SU-DHL-6 (cell line): Measurements from ENCODE around the gene HFM1.
A peak's percentile ranks its signal among the peaks of the same experiment; 100 is the strongest.

ENCODE experiments used
- H2AFZ ChIP-seq: fragments of 200-600 bp; sonication (generic); 2 replicates; pipeline ENCODE4 v1.6.1; 2014; ENCODE audit warnings: low read depth, mild to moderate bottlenecking, moderate library complexity, mixed read lengths, antibody characterized with exemption, low read length; ENCODE audit not compliant: severe bottlenecking
- H3F3A ChIP-seq: fragments of 200-600 bp; shearing (Covaris generic); 2 replicates; pipeline ENCODE4 v1.6.0; 2016; ENCODE audit warnings: antibody characterized with exemption, mild to moderate bottlenecking; ENCODE audit not compliant: insufficient read depth
- H3K27ac ChIP-seq: fragments of 200-600 bp; sonication (generic); 2 replicates; pipeline ENCODE4 v1.5.1; 2016; ENCODE audit warnings: low read depth, mild to moderate bottlenecking, low read length, moderate library complexity, mixed read lengths
- H3K27me3 ChIP-seq: fragments of 200-600 bp; sonication (generic), shearing (Covaris generic); 2 replicates; pipeline ENCODE4 v1.6.0; 2014; ENCODE audit warnings: mild to moderate bottlenecking, low read length
- H3K36me3 ChIP-seq: fragments of 200-600 bp; sonication (generic); 2 replicates; pipeline ENCODE4 v1.6.1; 2014; ENCODE audit warnings: mild to moderate bottlenecking, low read length, mixed read lengths
- H3K4me2 ChIP-seq: fragments of 300-600, 200-600 bp; shearing (Covaris generic), sonication (generic); 2 replicates; pipeline ENCODE4 v1.6.0; 2014; ENCODE audit warnings: low read length, low read depth, mild to moderate bottlenecking; ENCODE audit not compliant: poor library complexity, severe bottlenecking
- H3K4me3 ChIP-seq: fragments of 200-600 bp; sonication (generic); 2 replicates; pipeline ENCODE4 v1.5.1; 2014; ENCODE audit warnings: antibody characterized with exemption, low read length, mild to moderate bottlenecking, mixed read lengths; ENCODE audit not compliant: insufficient read depth, poor library complexity, severe bottlenecking
- H3K79me2 ChIP-seq: fragments of 200-600 bp; sonication (generic); 2 replicates; pipeline ENCODE4 v1.6.1; 2014; ENCODE audit warnings: mild to moderate bottlenecking, low read length, moderate library complexity; ENCODE audit not compliant: insufficient read depth
- H3K9ac ChIP-seq: fragments of 200-600 bp; sonication (generic); 2 replicates; pipeline ENCODE4 v1.7.0; 2014; ENCODE audit warnings: mild to moderate bottlenecking, low read length
- H3K9me2 ChIP-seq: fragments of 200-600 bp; sonication (generic); replicated peaks from 2 replicates; pipeline ENCODE4 v1.6.1; 2014; ENCODE audit warnings: low read length; ENCODE audit not compliant: insufficient read depth
- H3K9me3 ChIP-seq: fragments of 200-600 bp; sonication (generic); 2 replicates; pipeline ENCODE4 v1.6.1; 2014; ENCODE audit warnings: low read length, mixed read lengths; ENCODE audit not compliant: insufficient read depth
- H4K20me1 ChIP-seq: fragments of 200-600 bp; sonication (generic); 2 replicates; pipeline ENCODE4 v1.6.1; 2014; ENCODE audit warnings: low read depth, mild to moderate bottlenecking, antibody characterized with exemption, low read length, moderate library complexity, mixed read lengths
- CTCF ChIP-seq: fragments of 200-600 bp; sonication (generic); IDR thresholded peaks from one replicate; pipeline ENCODE4 v1.5.1; 2017; ENCODE audit warnings: antibody characterized with exemption, mild to moderate bottlenecking, low read length, moderate library complexity; ENCODE audit not compliant: insufficient read depth, poor library complexity, severe bottlenecking
- EZH2phosphoT487 ChIP-seq: fragments of 200-600 bp; sonication (generic), shearing (Covaris generic); conservative IDR thresholded peaks from 2 replicates; pipeline ENCODE4 v1.6.1; 2018; ENCODE audit warnings: mild to moderate bottlenecking, antibody characterized with exemption, low read length, moderate library complexity, mixed read lengths

HFM1 gene

DNA sequence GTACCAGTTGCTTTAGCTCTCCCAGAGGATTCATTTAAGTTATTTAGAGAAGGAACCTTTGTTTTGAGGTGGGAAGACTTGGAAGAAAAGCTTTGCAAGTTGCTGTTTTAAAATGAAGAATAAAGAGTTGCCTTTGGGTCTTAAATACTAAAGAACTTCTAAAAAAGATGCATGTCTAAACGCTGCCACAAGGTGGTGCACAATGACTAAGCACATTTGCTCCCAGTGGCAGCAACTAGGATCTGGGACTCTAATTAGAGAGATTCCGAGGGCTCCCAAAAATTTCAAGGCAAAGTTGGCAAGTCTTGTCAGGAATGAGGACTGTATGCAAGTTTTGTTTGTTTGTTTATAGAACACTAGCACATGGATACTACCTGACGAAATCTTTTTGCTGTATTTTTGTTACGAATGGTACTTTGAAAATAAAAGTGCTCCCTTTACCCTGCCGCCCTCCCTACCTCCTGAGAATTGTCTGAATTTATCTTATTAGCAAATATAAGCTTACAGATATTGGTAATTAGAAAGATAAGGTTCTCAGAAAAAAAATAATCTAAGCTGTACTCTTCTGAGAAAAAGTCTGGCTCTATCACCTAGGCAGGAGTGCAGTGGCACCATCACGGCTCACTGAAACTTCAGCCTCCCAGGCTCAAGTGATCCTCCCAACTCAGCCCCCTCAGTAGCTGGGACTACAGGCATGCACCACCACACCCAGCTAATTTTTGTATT, 121.8 kb downstream of the HFM1 start:
- H3K27ac ChIP-seq, result no peak overlapping the region
- H3K9me2 ChIP-seq, result no peaks in the 10 kb centered on the region
- H3K79me2 ChIP-seq, result no peaks in the 10 kb centered on the region
- H4K20me1 ChIP-seq, result no peaks in the 10 kb centered on the region
- H3K9me3 ChIP-seq, result no peaks in the 10 kb centered on the region
- no peak overlapping the region for H3K9ac ChIP-seq
- no peak overlapping the region for H3K4me2 ChIP-seq
- no peaks in the 10 kb centered on the region for H3F3A ChIP-seq
- H3K36me3 ChIP-seq, result no peaks in the 10 kb centered on the region
- no peak overlapping the region for H3K4me3 ChIP-seq
- TF ChIP-seq EZH2phosphoT487 (no peak), CTCF (peak; percentile 54)
- H3K27me3 ChIP-seq, result no peaks in the 10 kb centered on the region
- peak overlapping the region; percentile 39 for H2AFZ ChIP-seq

DNA sequence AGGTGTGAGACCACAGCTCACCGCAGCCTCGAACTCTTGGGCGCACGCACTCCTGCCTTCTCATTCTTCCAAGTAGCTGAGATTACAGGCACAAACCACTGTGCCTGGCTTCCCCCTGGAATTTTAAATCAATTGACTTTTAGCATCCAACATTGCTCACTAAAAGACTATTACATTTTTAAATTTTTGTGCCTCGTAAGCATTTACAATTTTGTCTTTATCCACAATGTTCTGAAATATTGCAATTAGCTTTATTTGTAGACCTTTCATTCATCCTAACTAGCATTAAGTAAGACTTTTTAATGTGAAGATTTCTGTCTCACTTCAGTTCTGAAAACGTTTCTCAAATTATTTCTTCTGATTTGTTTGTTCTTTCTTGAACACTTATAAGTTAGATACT, 122.9 kb downstream of the HFM1 start:
- Histone ChIP-seq H3K36me3 (no peaks in the 10 kb centered on the region), H3K9ac (no peak overlapping the region), H3K9me3 (no peaks in the 10 kb centered on the region), H2AFZ (no peak overlapping the region), H4K20me1 (no peaks in the 10 kb centered on the region), H3K9me2 (no peaks in the 10 kb centered on the region), H3K27me3 (no peaks in the 10 kb centered on the region), H3K4me2 (no peak overlapping the region), H3K4me3 (no peak overlapping the region), H3K79me2 (no peaks in the 10 kb centered on the region), H3K27ac (no peak overlapping the region), H3F3A (no peaks in the 10 kb centered on the region)
- TF ChIP-seq CTCF, result no peak
- TF ChIP-seq EZH2phosphoT487, result no peak

DNA sequence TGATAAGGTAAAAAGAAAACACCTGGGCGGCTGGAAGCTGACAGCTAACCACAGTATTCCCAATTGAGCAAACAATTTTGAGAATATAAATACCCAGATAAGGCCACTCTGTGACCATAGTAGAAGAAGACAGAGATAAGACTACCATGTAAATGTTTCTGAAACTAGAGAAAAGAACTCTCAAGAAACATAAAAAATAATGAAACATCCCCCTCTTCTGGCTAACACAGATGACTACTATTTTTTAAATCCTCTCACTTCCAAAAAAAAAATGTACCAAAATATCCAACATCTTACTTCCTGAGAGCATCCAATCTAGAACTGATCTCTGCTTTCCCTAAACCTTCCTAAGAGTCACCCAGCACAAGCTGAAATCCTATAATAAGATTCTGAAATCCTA, 125.9 kb downstream of the HFM1 start:
- no peak overlapping the region for H3K4me2 ChIP-seq
- no peaks in the 10 kb centered on the region for H3K9me3 ChIP-seq
- H3K27me3 ChIP-seq, result no peaks in the 10 kb centered on the region
- TF ChIP-seq EZH2phosphoT487 (no peak), CTCF (no peak)
- H3K9ac ChIP-seq, result no peak overlapping the region
- no peaks in the 10 kb centered on the region for H3F3A ChIP-seq
- no peak overlapping the region for H3K4me3 ChIP-seq
- no peaks in the 10 kb centered on the region for H3K36me3 ChIP-seq
- H2AFZ ChIP-seq, result no peak overlapping the region
- H3K9me2 ChIP-seq, result no peaks in the 10 kb centered on the region
- no peaks in the 10 kb centered on the region for H3K79me2 ChIP-seq
- H4K20me1 ChIP-seq, result no peaks in the 10 kb centered on the region
- no peak overlapping the region for H3K27ac ChIP-seq

DNA sequence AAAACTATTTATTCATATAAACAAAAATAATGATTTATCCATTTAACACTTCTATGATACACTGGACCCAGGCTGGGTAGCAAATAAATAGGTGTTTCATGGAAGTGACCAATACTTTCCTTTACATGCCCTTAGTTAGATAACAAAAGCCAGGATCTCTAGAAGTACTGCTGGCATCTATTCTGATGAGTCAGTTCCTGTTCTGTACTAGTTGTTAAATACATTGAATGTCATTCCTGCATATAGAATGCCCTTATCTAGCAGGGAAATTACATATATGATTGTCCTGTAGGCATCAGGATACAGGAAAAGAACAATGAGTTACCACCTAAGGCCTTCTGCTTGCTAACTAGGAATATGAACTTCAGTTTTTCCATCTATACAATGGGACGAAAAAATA, 130.8 kb downstream of the HFM1 start:
- H3K79me2 ChIP-seq, result no peaks in the 10 kb centered on the region
- no peaks in the 10 kb centered on the region for H3K36me3 ChIP-seq
- H2AFZ ChIP-seq, result no peak overlapping the region
- no peak overlapping the region for H3K27ac ChIP-seq
- no peak overlapping the region for H3K9ac ChIP-seq
- no peak for TF ChIP-seq EZH2phosphoT487
- no peak for TF ChIP-seq CTCF
- no peak overlapping the region for H3K4me3 ChIP-seq
- no peaks in the 10 kb centered on the region for H3F3A ChIP-seq
- no peaks in the 10 kb centered on the region for H3K9me2 ChIP-seq
- no peaks in the 10 kb centered on the region for H3K9me3 ChIP-seq
- no peak overlapping the region for H3K4me2 ChIP-seq
- H4K20me1 ChIP-seq, result no peaks in the 10 kb centered on the region
- no peaks in the 10 kb centered on the region for H3K27me3 ChIP-seq
